ENCODE results near the gene KIZ.

Gene KIZ

DNA sequence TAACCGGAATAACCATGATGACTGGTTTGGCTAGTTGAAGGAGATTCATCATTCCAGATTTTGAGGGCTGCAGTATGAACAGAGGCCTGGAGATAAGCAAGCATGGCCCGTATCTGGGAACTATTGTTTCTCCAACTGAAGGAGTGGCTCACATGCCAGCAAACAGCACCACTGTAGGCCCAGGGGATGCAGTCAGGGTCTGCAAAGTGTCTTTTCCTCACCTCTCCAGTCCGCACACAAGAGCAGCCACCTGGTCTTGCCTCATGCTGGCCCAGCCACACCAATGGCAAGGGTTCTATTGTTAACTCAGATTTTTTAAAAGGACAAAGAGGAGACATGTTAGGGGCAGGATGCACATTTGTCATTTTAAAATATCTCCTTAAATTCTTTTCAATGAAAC, 55.1 kb downstream of the KIZ start:
- no peak for DNase-seq

- DNase-seq, result no peak
Observed at GRCh38 chr20:21182832-21183563, 57.1 kb downstream of the KIZ start.

- DNase-seq, result no peak
Observed at GRCh38 chr20:21183722-21184121, 57.8 kb downstream of the KIZ start.

GRCh38 chr20:21184819-21185218, 58.9 kb downstream of the KIZ start:
- DNase-seq, result no peak

DNA sequence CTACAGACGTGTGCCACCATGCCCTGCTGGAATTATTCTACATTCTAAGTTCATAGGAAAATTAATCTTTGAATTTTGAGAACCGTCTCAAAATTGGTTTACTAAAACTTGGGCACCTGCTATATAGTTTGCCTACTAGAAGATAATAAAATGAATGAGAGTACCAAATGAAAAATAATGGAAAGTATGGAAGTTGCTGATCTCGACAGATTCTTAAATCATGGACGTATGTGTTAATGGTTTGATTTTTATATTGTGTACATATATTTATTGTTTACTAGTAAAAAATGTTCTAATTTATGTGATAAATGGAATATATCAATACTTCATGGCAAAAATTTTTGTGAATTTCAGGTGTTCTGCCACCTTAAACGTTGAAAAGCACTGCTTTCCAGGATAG, 60.0 kb downstream of the KIZ start:
- DNase-seq, result no peak

DNA sequence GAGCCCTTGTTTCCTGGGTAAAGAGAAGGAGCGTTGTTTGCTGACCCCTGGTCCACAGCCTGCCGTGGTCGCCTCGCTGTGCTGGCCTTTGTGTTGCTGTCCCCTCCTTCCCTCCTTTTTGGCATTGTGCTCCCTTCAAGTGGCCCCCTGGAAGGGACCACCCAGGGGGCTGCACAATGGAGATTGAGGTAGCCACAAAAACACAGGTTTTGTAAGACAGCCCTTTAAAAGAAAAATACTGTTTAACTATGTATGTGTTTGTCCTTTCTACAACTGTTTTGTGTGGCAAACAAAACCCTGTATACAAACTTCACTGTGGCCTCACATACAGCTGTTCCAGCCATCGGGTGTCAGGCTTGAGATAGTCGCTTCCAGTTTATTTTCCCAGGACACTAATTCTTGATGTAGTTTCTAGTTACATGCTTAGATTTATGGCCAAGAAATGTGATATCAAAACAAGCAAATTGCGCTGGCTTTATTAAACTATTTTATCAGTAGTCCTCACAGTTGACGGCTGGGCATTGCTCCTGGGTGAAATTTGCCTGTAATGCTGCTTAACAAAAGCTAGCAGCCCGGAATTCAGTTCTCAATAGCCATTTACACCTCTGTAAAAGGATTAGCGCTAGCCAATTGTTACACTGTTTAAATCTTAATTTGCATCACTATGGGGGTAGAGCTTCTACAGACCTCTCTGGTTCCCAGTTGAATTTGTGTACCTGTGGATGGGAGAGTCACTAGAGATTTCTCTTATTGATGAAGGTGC, 64.1 kb downstream of the KIZ start:
- DNase-seq, result no peak

GRCh38 chr20:21190869-21191268, 65.0 kb downstream of the KIZ start:
- no peak for DNase-seq

- DNase-seq, result no peak
Observed at GRCh38 chr20:21191839-21192238, 66.0 kb downstream of the KIZ start.

DNA sequence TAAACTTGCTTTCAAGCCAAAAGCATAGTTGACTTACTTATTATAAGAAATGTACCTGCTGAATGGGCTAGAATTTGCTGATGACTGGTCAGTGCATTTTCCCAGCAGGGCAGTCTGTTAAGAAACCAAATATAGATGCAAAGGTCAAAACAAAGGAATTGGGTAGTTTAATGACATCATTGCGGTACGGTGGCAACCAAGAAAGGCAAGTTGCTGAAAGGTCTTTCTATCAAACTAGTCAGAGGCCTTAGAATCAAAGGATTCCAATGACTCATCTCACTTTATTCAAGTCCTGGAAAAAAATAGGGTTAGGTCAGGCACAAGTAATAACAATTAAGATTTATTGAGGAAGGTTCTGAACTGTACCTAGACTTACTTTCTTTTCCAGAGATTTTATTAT, 76.4 kb downstream of the KIZ start:
- no peak for DNase-seq

DNA sequence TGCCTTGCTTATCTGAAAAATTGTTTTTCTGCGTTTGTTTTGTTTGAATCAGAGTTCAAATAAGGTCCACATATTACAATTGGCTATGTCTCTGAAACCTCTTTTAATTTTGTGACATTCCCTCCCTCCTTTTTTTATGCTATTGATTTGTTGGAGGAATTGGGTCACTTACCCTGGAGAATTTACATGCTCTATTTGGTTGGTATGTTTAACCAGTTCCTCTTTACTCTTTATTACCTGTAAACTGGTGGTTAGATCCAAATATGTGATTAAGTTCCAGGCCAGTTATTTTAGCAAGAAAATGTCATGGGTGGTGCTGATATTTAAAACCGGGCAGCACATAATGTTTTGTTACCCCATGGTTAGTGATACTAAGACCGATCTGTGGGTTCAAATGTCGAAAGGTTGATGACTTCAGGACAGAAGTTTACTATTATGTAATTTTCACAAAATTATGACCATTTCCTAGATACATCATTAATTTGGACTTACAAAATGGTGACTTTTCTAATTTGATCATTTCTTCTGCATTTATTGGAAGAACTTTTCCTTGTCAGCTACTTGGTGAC, 77.3 kb downstream of the KIZ start:
- DNase-seq, result no peak

DNA sequence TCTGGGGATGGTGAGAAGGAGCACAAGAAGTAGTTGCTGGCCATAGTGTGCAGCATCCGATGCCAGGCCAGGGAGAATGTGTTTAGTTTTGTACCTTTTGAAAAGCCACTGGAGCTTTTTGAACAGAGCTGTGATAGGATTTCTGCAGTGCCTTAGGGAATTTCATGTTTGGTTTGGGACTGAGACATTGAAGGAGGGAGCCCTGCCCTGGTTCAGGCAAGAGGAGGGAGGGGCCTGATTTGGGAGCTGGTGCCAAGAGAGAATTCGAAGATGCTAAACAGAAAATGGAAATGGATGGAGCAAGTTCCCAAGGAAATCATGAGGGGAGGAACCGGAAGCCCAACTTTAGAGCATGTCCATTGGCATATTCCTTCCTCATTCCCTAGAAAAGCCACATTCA, 80.7 kb downstream of the KIZ start:
- DNase-seq, result no peak

- DNase-seq, result no peak
Observed at GRCh38 chr20:21208999-21209398, 83.1 kb downstream of the KIZ start.

GRCh38 chr20:21209668-21210067, 83.8 kb downstream of the KIZ start:
- no peak for DNase-seq

GRCh38 chr20:21213691-21214090, 87.8 kb downstream of the KIZ start:
- DNase-seq, result no peak

GRCh38 chr20:21214431-21214830, 88.5 kb downstream of the KIZ start:
- no peak for DNase-seq

DNA sequence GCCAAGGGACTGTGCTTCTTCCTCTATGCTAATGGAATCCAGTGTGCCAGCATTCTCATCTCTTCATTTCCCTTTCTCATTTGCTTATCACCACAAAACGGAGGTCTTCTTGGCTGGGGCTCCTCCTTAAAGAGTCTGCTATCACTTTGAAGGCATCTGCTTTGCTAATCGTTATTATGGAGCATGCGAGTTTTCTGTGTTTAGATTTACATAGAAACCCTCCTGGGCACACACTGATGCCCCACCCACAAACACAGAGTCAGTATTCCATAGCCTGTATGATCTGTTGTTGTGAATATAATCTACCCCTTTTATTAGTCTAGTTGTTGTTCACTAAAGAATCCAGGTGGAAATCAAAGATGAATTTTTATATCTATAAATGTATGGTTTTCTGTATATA, 93.8 kb downstream of the KIZ start:
- DNase-seq, result no peak

DNA sequence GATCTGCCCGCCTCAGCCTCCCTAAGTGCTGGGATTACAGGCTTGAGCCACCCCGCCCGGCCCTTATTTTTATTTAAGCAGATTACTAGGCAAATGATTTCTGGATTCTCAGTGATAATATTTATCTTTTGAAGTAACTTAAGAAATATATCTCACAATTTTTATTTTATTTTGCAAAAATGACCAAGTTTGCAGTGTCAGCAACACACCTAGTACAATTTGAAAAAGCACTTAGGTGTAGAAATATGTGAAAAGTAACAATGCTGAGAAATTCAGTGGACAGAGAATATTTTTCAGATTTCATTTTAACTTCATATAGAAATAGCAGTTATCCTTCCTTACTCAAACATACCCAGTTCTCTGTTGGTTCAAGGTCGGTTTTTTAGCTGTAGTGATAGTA, 98.3 kb downstream of the KIZ start:
- no peak for DNase-seq

- no peak for DNase-seq
Observed at GRCh38 chr20:21225215-21225947, 99.5 kb downstream of the KIZ start.

- no peak for DNase-seq
Observed at GRCh38 chr20:21228511-21228910, 102.6 kb downstream of the KIZ start.

GRCh38 chr20:21229163-21229562, 103.3 kb downstream of the KIZ start:
- DNase-seq, result no peak

GRCh38 chr20:21230220-21230619, 104.3 kb downstream of the KIZ start:
- DNase-seq, result no peak

DNA sequence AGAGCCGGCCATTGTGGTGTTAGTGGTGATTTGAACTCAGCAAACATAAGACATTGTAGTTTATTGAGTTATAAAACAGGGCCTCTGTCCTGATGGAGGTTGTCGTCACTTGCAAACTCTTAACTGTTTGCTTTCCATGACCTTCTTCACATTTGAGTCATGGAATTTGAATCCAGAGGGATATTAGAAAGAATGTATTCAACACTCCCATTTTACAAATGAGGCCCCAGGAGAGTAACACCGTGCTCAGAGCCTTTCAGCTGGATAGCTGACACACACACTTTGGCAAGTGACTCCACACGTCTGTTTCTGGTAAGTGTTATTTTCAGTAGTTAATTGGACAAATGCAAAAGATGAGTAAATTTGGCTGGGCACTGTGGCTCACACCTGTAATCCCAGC, 104.8 kb downstream of the KIZ start:
- no peak for DNase-seq

DNA sequence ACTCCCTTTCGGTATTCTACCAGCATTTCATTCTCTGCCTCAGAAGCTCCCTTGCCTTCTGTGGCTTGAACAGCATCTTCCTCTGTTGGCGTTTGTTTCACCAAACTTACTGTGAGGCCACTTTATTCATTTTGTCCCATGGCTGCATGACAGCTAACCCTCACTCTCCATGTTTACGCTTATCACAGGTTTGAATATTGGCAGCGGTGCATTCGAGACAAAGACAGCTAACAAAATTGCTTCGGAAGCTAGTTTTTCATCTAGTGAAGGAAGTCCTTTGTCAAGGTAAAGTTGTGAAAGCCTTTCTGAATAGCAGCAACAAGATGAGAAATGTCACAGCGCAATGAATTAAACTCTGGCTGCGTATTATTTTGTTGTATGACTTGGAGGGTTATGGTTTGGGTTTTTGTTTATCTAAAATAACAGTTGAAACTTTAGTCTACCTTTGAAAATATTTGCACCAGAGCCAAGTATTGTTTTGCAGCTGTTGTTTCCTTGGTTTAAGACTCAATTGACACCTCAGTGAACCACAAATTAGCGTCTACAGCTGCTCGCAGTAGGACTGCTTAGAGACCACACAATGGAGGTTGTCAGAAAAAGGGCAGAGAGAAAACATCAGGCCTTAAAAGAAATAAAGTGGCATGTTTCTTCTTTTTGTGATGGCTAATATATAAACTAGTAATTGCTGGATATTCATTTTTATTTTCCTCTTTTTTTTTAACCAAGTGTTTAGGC, 106.8 kb downstream of the KIZ start:
- no peak for DNase-seq
